Measurements from ENCODE around the gene KLHL33.

DNA sequence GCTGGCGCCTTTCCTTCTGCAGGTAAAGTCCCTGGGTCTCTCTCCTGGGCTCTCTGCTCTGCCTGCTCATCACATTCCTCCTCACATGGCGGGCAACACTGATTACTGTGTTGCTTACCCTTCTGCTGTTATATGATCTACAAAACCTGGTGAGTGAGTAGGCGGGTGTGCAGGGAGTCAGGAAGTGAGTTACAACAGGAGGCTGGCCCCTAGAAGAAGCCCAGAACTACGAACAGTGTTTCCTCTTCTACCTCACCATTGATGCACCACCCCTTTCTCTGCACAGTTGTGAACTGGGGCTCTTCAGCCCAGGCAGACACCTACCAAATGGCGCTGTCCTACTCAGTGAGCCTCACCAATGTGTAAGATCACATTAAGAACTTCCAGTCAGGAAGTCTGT is 4.9 kb upstream of the KLHL33 start:
- no peak for TF ChIP-seq POLR2AphosphoS5 (IDR thresholded peaks at IDR 0.05; ENCODE audit: low read depth, low read length)
- TF ChIP-seq, protein P1, sequence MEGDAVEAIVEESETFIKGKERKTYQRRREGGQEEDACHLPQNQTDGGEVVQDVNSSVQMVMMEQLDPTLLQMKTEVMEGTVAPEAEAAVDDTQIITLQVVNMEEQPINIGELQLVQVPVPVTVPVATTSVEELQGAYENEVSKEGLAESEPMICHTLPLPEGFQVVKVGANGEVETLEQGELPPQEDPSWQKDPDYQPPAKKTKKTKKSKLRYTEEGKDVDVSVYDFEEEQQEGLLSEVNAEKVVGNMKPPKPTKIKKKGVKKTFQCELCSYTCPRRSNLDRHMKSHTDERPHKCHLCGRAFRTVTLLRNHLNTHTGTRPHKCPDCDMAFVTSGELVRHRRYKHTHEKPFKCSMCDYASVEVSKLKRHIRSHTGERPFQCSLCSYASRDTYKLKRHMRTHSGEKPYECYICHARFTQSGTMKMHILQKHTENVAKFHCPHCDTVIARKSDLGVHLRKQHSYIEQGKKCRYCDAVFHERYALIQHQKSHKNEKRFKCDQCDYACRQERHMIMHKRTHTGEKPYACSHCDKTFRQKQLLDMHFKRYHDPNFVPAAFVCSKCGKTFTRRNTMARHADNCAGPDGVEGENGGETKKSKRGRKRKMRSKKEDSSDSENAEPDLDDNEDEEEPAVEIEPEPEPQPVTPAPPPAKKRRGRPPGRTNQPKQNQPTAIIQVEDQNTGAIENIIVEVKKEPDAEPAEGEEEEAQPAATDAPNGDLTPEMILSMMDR (IDR thresholded peaks at IDR 0.05), result no peak
- no peak for TF ChIP-seq SIN3A (IDR thresholded peaks at IDR 0.05; ENCODE audit: borderline replicate concordance, insufficient read depth, low read depth, low read length)
- TF ChIP-seq, protein P2, sequence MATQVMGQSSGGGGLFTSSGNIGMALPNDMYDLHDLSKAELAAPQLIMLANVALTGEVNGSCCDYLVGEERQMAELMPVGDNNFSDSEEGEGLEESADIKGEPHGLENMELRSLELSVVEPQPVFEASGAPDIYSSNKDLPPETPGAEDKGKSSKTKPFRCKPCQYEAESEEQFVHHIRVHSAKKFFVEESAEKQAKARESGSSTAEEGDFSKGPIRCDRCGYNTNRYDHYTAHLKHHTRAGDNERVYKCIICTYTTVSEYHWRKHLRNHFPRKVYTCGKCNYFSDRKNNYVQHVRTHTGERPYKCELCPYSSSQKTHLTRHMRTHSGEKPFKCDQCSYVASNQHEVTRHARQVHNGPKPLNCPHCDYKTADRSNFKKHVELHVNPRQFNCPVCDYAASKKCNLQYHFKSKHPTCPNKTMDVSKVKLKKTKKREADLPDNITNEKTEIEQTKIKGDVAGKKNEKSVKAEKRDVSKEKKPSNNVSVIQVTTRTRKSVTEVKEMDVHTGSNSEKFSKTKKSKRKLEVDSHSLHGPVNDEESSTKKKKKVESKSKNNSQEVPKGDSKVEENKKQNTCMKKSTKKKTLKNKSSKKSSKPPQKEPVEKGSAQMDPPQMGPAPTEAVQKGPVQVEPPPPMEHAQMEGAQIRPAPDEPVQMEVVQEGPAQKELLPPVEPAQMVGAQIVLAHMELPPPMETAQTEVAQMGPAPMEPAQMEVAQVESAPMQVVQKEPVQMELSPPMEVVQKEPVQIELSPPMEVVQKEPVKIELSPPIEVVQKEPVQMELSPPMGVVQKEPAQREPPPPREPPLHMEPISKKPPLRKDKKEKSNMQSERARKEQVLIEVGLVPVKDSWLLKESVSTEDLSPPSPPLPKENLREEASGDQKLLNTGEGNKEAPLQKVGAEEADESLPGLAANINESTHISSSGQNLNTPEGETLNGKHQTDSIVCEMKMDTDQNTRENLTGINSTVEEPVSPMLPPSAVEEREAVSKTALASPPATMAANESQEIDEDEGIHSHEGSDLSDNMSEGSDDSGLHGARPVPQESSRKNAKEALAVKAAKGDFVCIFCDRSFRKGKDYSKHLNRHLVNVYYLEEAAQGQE (IDR thresholded peaks at IDR 0.05; ENCODE audit: insufficient read depth in 1 of 2, low read depth in 2 of 2, low read length in 1 of 2), result no peak

All from Panc1 (cell line).